ENCODE data around the gene FAM234A.

FAM234A gene

DNA sequence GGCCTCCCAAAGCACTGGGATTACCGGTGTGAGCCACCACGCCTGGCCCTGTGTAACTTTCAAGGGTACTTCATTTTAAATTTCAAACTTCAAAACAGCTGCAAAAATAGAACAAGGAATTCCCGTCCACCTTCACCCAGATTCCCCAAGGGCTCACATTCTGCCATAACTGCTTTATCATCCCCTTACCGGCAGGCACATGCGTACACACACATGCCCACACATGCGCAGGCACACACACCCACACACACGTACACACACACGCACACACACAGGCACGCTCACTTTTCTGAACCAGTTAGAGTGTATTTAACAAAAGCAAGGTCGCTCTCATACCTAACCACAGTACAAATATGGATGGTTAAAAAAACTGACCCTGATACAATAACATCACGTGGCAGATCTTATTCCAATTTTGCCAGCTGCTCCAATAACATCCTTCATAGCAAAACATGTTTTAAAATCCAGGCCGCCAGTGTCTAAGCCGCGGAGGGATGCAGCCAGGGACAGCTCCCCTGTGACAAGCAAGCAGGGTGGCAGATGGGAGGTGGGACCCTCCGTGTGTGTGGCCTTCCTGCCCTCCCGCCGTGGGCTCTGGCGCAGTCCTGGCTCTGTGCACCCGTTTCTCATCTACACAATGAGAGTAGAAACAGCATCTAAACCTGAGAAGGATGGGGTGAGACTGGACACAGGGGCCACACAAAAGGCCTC is 71.5 kb downstream of the FAM234A start:
- no peak for FAIRE-seq

DNA sequence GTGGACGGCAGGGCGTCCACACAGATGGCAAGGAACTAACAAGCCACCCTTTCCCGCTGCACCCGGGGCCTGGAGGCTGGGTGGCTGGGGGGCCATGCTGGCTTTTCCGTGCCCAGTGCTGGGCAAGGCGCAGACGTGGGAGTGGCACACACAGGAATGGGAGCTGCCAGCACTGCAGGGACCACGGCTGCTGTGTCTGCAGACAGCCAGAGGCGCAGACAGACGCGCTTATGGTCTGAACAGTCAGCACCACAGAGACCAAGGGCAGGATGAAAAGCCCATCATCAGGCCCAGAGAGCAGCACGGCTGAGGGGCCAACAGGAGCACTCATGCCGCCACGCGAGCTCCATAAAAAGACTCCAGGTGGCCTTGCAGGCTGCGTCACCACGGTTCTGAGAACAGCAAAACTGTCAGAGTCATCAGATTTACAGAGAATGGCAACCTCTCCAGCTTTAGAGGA is 72.3 kb downstream of the FAM234A start:
- no peak for FAIRE-seq

DNA sequence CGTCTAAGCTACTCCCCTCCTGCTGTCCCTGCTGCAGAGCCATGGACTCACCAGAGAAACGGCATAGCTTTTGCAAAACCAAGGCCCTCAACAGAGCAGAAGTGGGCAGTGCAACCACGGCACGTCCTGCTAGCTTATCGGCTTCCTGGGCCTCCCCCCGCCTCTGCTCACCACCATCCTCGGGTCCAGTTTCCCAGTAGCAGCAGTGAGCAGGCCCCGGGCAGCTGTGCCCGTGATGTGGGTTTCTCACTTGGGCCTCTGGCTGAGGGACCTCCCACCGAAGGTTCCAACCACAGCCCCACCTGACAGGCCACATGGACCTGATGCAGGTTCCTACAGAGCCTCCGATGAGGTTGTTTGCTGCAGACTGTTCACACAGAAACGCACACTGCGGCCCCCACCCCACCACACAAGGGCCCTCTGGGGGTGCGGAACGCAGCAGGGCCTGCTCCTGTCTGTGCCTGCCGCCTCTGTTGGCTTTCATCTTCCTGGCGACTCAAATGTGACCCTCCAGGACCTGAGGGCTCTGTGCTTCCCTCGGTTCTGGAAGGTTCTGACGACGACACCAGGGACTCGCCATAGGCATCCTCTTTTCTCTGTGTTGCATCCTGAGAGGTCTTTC is 73.2 kb downstream of the FAM234A start:
- no peak for FAIRE-seq

DNA sequence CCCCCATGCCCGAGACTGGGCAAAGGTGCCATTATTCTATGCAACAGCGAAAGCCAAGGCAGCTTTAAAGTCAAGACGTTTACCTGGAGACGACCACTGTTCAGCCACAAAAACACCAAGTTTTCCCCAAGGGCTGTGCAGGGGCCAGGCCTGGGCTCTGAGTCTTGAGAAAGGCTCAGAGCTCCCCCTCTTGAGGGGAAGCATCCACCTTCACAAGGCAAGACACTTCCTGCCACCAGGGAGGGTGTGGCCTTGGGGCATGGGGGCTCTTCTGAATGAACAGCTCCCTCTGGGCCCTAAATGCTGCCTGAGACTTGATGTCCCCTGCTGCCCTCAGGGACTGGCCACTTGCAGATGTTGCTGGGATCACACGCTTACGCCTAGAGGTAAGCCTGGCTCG is 74.9 kb downstream of the FAM234A start:
- FAIRE-seq = no peak

DNA sequence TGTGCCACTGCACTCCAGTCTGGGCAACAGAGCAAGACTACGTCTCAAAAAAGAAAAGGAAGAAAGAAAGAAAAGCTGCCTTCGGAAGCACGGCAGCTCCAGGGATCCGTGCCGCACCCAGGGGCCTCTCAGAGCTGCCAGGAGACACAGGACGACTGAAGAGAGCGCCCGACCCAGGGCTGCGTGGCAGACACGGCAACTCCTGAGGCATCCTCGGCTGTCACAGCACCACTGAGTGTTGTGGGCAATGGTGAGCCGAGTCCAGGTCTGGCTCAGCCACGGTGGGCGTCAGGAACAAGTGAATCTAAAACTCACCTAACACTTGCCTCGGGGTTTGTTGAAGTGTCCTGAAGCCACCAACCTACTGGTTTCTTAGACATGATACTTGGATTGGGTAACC is 77.1 kb downstream of the FAM234A start:
- no peak for FAIRE-seq

DNA sequence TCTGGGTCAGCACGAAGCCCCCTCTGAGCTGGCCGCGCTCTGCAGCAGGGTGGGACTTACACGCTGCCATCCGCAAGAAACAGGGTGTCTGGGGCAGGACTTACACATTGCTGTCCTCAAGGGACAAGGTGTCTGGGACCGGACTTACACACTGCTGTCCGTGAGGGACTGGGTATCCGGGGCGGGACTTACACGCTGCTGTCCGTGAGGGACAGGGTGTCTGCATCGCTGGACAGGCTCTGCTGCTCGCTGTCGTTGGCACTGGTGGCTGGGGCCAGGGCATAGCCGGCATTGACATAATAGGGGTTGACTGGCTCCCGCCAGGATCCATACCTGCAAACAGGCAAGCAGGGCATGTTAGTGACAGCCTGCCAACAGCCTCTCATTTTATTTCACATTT is 79.7 kb downstream of the FAM234A start:
- FAIRE-seq = no peak

DNA sequence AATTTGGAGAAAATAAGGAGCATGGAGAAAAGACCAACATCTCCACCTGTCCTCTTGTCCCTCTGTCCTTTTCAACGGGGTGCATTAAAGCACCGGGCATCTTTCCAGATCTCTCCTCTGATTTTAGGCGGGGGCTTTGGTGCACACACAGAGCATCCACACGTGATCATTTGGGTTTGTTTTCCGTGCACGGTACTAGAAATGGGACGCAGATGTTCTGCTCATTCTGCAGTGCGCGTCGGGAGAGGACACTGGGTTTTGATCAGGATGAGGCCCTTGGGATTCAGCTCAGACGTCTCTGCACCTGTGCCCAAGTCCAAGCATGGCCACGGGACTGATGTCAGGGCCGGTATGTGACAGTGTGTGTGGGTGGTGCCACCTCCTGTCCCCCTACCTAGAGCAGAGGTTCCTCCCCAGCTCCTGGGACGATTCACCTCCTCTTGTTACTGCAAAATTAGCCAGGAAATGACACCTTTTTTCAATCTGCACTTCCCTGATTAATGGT is 80.2 kb downstream of the FAM234A start:
- FAIRE-seq = no peak
